Activated CD8-positive, alpha-beta memory T cell treated with anti-CD3 and anti-CD28 coated beads for 4 hours (primary cell): Measurements from ENCODE around the gene CLIC5.

Experiments used
- DNase-seq, 2 donors: peaks; one replicate each; pipeline ENCODE4 v3.0.0-alpha.2; 2020; ENCODE audit warnings: low read depth in 2 of 2

The CLIC5 gene

GRCh38 chr6:45997875-45998506, 17.7 kb downstream of the CLIC5 start:
- no peak for DNase-seq

- no peak for DNase-seq
These were observed 24.5 kb downstream of the CLIC5 start for GRCh38 chr6:45991189-45991588.

- no peak for DNase-seq
These were observed 25.5 kb downstream of the CLIC5 start for GRCh38 chr6:45990162-45990561.

GRCh38 chr6:45988635-45989034, 27.0 kb downstream of the CLIC5 start:
- no peak for DNase-seq

- no peak for DNase-seq
These were observed 27.8 kb downstream of the CLIC5 start for GRCh38 chr6:45987856-45988255.

GRCh38 chr6:45986746-45987274, 28.9 kb downstream of the CLIC5 start:
- no peak for DNase-seq

- DNase-seq, result no peak
These were observed 30.8 kb downstream of the CLIC5 start for GRCh38 chr6:45984788-45985425.

GRCh38 chr6:45984347-45984746, 31.3 kb downstream of the CLIC5 start:
- DNase-seq, result no peak

GRCh38 chr6:45983062-45983461, 32.6 kb downstream of the CLIC5 start:
- DNase-seq, result no peak

- no peak for DNase-seq
These were observed 33.2 kb downstream of the CLIC5 start for GRCh38 chr6:45982280-45983036.

- DNase-seq, result no peak
These were observed 34.6 kb downstream of the CLIC5 start for GRCh38 chr6:45981046-45981445.

- DNase-seq, result no peak
These were observed 36.3 kb downstream of the CLIC5 start for GRCh38 chr6:45979311-45979710.

- DNase-seq, result no peak
These were observed 41.1 kb downstream of the CLIC5 start for GRCh38 chr6:45974596-45974995.

- no peak for DNase-seq
These were observed 42.7 kb downstream of the CLIC5 start for GRCh38 chr6:45972795-45973503.

GRCh38 chr6:45971287-45971686, 44.4 kb downstream of the CLIC5 start:
- DNase-seq, result no peak

- no peak for DNase-seq
These were observed 45.3 kb downstream of the CLIC5 start for GRCh38 chr6:45970326-45970725.

GRCh38 chr6:45969883-45970282, 45.8 kb downstream of the CLIC5 start:
- no peak for DNase-seq

- DNase-seq, result no peak
These were observed 46.6 kb downstream of the CLIC5 start for GRCh38 chr6:45969026-45969425.

- DNase-seq, result no peak
These were observed 48.3 kb downstream of the CLIC5 start for GRCh38 chr6:45967363-45967762.

GRCh38 chr6:45966797-45967196, 48.9 kb downstream of the CLIC5 start:
- DNase-seq, result no peak

- DNase-seq, result no peak
These were observed 49.3 kb downstream of the CLIC5 start for GRCh38 chr6:45966340-45966739.

- no peak for DNase-seq
These were observed 49.9 kb downstream of the CLIC5 start for GRCh38 chr6:45965792-45966191.
